Suprapubic skin (tissue), 4 donors: ENCODE results near the gene GET3. TPM values are rescaled to one million over a fixed set of nuclear protein-coding genes. Genes with fewer than 3 reads are reported as not detected.

Experiments used
- DNase-seq, 2 donors: peaks; one replicate each; pipeline ENCODE4 v3.0.0-alpha.2; 2019; ENCODE audit warnings: low spot score in 2 of 2
- H3K27ac ChIP-seq: fragments of 200-600 bp; sonication (generic); one replicate; pipeline ENCODE4 v1.5.1; 2019
- H3K27me3 ChIP-seq: fragments of 200-600 bp; sonication (generic); one replicate; pipeline ENCODE4 v1.5.1; 2019
- H3K36me3 ChIP-seq: fragments of 200-600 bp; sonication (generic); one replicate; pipeline ENCODE4 v1.5.1; 2019
- H3K4me1 ChIP-seq: fragments of 200-600 bp; sonication (generic); one replicate; pipeline ENCODE4 v1.5.1; 2019
- H3K4me3 ChIP-seq: fragments of 200-600 bp; sonication (generic); one replicate; pipeline ENCODE4 v1.5.1; 2019; ENCODE audit warnings: mild to moderate bottlenecking
- H3K9me3 ChIP-seq: fragments of 200-600 bp; sonication (generic); one replicate; pipeline ENCODE4 v1.5.1; 2019
- EP300 ChIP-seq: sonication (generic); formaldehyde crosslinking; IDR thresholded peaks from one replicate; pipeline ENCODE4 v1.6.1; 2017; ENCODE audit warnings: antibody characterized with exemption
- POLR2A ChIP-seq, 2 donors: fragments of 450-650 bp; IDR thresholded peaks; one replicate each; pipeline ENCODE4 v1.6.1; 2017; ENCODE audit warnings: antibody characterized with exemption in 2 of 2, mild to moderate bottlenecking in 2 of 2, moderate library complexity in 2 of 2
- POLR2AphosphoS5 ChIP-seq, 3 donors: sonication (generic); formaldehyde crosslinking; IDR thresholded peaks; one replicate each; pipeline ENCODE4 v1.6.1; 2017; ENCODE audit warnings: antibody characterized with exemption in 3 of 3
- WGBS: methylation state at CpG from one replicate; pipeline ENCODE4 v1.1.5; 2018; 5-methylcytosine and 5-hydroxymethylcytosine counted together
- total RNA-seq, 4 donors: library from RNA; depleted of rRNA; stranded (reverse); fragments of >200 nt; gene quantifications; one replicate each; pipeline ENCODE4 v1.1.0, GENCODE V29; 2016
- TF ChIP-seq, protein P1 (sequence below), 2 donors: fragments of 200-600 bp in 1 of 2; fragments of 450-650 bp in 1 of 2; sonication (generic) in 1 of 2; IDR thresholded peaks; one replicate each; pipeline ENCODE4 v1.5.1; 2016 to 2019; ENCODE audit warnings: antibody characterized with exemption in 2 of 2, mild to moderate bottlenecking in 1 of 2, moderate library complexity in 1 of 2

GET3 gene
- total RNA-seq, 4 donors from 2014 or later, result 26.2 to 63.6 (median 56.9) TPM

- Histone ChIP-seq H3K9me3 (no peaks in the 10 kb centered on the region), H3K27me3 (no peaks in the 10 kb centered on the region), H3K4me1 (peaks cover 36% of the 10 kb centered on the region), H3K4me3 (no peak overlapping the region), H3K27ac (no peak overlapping the region), H3K36me3 (peaks cover 37% of the 10 kb centered on the region)
- TF ChIP-seq EP300, result no peak
- no peak for TF ChIP-seq POLR2A (IDR thresholded peaks at IDR 0.05)
- no peak for TF ChIP-seq POLR2AphosphoS5 (IDR thresholded peaks at IDR 0.05)
- TF ChIP-seq, protein P1, sequence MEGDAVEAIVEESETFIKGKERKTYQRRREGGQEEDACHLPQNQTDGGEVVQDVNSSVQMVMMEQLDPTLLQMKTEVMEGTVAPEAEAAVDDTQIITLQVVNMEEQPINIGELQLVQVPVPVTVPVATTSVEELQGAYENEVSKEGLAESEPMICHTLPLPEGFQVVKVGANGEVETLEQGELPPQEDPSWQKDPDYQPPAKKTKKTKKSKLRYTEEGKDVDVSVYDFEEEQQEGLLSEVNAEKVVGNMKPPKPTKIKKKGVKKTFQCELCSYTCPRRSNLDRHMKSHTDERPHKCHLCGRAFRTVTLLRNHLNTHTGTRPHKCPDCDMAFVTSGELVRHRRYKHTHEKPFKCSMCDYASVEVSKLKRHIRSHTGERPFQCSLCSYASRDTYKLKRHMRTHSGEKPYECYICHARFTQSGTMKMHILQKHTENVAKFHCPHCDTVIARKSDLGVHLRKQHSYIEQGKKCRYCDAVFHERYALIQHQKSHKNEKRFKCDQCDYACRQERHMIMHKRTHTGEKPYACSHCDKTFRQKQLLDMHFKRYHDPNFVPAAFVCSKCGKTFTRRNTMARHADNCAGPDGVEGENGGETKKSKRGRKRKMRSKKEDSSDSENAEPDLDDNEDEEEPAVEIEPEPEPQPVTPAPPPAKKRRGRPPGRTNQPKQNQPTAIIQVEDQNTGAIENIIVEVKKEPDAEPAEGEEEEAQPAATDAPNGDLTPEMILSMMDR (IDR thresholded peaks at IDR 0.05), result no peak
- DNase-seq, result no peak
- WGBS, result 91% methylated on average over 8 of the region's 9 CpGs
Measured at GRCh38 chr19:12727745-12728433, 9.4 kb upstream of the GET3 start.

DNA sequence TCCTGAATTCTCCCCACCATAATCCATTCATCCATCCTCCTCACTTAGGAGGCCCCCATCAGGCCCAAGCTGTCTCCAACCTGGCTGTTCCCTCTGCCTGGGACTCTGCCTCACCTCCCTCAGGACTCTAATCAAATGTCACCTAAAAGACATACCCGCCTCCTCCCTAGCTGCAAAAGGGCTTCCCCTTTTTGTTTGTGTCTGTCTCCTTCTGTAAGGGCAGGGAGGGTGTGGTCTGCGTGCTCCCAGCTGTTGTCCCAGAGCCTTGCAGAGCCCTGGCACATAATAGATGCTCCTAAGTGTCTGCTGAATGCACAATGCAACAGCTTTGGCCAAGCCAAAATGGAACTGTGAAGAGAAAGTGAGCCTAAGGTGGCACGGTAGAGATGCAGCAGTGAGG, 7.2 kb upstream of the GET3 start:
- WGBS, result 84% methylated on average over 3 of the region's 3 CpGs

DNA sequence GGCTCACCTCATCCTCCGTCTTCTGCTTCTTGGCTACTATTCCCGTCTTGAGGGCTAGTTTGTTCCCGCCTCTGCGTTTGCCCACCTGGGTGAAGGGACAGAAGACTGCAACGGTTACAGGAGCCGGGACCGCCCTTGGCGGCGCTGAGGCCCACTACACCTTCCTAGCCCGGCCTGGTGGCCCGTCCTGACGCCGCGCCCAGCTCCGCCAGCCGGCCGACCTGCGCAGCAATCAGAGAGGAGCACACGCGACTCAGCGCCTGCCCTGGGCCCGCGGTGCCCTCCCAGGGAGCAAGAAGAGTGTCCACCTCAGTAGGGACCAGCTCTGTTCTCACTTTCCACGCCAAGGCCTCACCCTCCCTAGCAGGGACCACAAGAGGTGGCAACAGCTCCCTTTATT, 6.0 kb upstream of the GET3 start:
- DNase-seq, result no peak
- Histone ChIP-seq H3K4me1 (peaks cover 43% of the 10 kb centered on the region), H3K9me3 (no peaks in the 10 kb centered on the region), H3K27ac (no peak overlapping the region), H3K27me3 (no peaks in the 10 kb centered on the region), H3K36me3 (peaks cover 37% of the 10 kb centered on the region), H3K4me3 (no peak overlapping the region)
- WGBS, result 92% methylated on average over 24 of the region's 24 CpGs
- TF ChIP-seq, protein P1 (IDR thresholded peaks at IDR 0.05), result no peak

More for the DNA sequence above, 7.2 kb upstream of the GET3 start:
- H3K4me1 ChIP-seq, result peaks cover 36% of the 10 kb centered on the region
- TF ChIP-seq, protein P1 (IDR thresholded peaks at IDR 0.05), result no peak
- TF ChIP-seq POLR2AphosphoS5 (IDR thresholded peaks at IDR 0.05) (no peak), EP300 (no peak), POLR2A (IDR thresholded peaks at IDR 0.05) (no peak)
- no peak for DNase-seq
- H3K9me3 ChIP-seq, result no peaks in the 10 kb centered on the region
- H3K27me3 ChIP-seq, result no peaks in the 10 kb centered on the region
- no peak overlapping the region for H3K27ac ChIP-seq
- H3K4me3 ChIP-seq, result no peak overlapping the region
- peaks cover 37% of the 10 kb centered on the region for H3K36me3 ChIP-seq

GRCh38 chr19:12733369-12734214, 3.7 kb upstream of the GET3 start:
- 0% methylated on average over 15 of the region's 15 CpGs for WGBS
- Histone ChIP-seq H3K36me3 (peaks cover 30% of the 10 kb centered on the region), H3K27ac (peak overlapping the region; percentile 92), H3K27me3 (no peaks in the 10 kb centered on the region), H3K4me3 (peak overlapping the region; percentile 77), H3K9me3 (no peaks in the 10 kb centered on the region), H3K4me1 (peaks cover 57% of the 10 kb centered on the region)
- TF ChIP-seq, protein P1 (IDR thresholded peaks at IDR 0.05), result peak; percentile 5 to 24
- TF ChIP-seq POLR2A (IDR thresholded peaks at IDR 0.05), result no peak
- no peak for TF ChIP-seq POLR2AphosphoS5 (IDR thresholded peaks at IDR 0.05)
- no peak for TF ChIP-seq EP300
- no peak for DNase-seq

DNA sequence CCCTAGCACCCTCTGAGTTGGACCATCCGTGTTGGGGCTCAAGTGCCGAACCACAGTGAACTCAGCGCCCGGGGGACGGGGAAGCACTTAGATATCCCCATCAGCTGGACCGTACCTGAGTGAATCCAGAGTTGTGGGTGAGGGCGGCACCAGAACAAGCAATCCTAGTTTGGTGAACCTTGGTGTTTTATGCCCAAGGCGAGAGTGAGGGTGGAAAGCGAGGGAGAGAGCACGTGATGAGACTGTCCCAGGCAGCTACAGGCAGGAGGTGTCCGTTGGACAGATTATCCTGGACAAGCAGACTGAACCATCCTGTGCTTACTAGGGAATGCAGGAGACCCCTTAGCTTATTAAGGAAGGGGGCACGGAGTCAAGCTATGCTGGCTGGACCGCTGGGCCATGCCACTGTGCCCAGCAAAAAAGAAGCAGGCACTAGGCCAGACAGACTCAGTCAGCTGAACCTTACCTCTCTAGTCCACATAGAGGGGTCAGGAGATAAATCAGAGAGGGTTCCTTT, 596 bp downstream of the GET3 start:
- H3K4me3 ChIP-seq, result peak overlapping the region; percentile 77
- H3K27me3 ChIP-seq, result no peaks in the 10 kb centered on the region
- TF ChIP-seq, protein P1 (IDR thresholded peaks at IDR 0.05), result no peak
- no peaks in the 10 kb centered on the region for H3K9me3 ChIP-seq
- peaks cover 42% of the 10 kb centered on the region for H3K36me3 ChIP-seq
- H3K4me1 ChIP-seq, result peaks cover 37% of the 10 kb centered on the region
- peak overlapping the region; percentile 94 for H3K27ac ChIP-seq
- DNase-seq, result no peak
- 8% methylated on average over 8 of the region's 13 CpGs for WGBS
